ENCODE data around the gene PRKAR1B. TPM values are rescaled to one million over a fixed set of nuclear protein-coding genes. Genes with fewer than 3 reads are reported as not detected.
A peak's percentile ranks its signal among the peaks of the same experiment; 100 is the strongest.

Gene PRKAR1B
- total and polyA plus RNA-seq, 7 donors, result 9.5 to 26.6 (median 11.4) TPM

DNA sequence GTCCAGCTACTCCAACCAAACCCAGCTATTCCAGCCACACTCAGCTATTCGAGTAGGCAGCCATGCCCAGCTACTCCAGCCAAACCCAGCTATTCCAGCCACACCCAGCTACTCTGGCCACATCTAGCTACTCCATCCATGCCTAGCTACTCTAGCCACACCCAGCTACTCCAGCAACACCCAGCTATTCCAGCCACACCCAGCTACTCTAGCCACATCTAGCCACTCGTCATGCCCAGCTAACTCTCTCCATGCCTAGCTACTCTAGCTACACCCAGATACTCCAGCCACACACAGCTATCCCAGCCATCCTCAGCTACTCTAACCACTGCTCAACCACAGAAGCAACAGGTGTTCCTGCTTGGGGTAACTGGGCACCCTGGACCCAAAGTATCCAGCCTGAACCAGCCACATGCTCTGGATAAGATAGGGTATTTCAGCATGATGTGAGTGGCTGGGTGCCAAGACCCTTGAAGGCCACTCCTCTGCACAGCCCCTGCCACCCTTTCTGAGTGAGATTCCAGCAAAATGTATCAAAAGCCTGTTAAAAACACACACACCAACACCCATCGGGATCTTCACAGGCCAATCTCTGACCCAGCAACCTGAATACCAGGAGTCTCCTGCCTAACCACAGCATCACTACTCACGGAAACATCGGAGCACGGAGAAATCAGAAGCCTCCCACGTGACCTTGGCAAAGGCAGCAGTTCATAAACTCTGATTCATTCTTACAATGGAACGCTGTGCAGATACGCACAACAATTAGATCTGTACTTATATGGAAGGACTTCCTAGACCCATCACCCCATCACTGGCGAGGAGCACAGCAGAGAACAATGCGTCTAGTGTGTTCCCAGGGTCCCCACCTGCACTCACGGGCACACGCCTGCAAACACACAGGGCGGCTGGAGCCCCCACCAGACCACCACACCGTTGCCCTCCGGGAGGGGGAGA, 52.3 kb downstream of the PRKAR1B start:
- TF ChIP-seq POLR2AphosphoS5 (IDR thresholded peaks at IDR 0.05) (peak; percentile 55 to 93 (median 66)), EP300 (IDR thresholded peaks at IDR 0.05) (peak in 3 of 4 donors; percentile 96 to 100 (median 97))
- TF ChIP-seq, protein P1, sequence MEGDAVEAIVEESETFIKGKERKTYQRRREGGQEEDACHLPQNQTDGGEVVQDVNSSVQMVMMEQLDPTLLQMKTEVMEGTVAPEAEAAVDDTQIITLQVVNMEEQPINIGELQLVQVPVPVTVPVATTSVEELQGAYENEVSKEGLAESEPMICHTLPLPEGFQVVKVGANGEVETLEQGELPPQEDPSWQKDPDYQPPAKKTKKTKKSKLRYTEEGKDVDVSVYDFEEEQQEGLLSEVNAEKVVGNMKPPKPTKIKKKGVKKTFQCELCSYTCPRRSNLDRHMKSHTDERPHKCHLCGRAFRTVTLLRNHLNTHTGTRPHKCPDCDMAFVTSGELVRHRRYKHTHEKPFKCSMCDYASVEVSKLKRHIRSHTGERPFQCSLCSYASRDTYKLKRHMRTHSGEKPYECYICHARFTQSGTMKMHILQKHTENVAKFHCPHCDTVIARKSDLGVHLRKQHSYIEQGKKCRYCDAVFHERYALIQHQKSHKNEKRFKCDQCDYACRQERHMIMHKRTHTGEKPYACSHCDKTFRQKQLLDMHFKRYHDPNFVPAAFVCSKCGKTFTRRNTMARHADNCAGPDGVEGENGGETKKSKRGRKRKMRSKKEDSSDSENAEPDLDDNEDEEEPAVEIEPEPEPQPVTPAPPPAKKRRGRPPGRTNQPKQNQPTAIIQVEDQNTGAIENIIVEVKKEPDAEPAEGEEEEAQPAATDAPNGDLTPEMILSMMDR (IDR thresholded peaks at IDR 0.05), result no peak
- DNase-seq, result peak; percentile 93
- Histone ChIP-seq H3K9me3 (no peaks in the 10 kb centered on the region), H3K4me1 (peaks cover 0 to 16% (median 4%) of the 10 kb centered on the region in 4 donors), H3K27me3 (no peaks in the 10 kb centered on the region), H3K4me3 (no peak overlapping the region), H3K36me3 (peaks cover 0 to 5% (median 0%) of the 10 kb centered on the region in 4 donors), H3K27ac (peak overlapping the region; percentile 77 to 93 (median 78))
- intact Hi-C loops (cut with DNase I), result loop anchor here (5.0 kb wide), 1 partner anchor 38 kb away; no protein-coding TSS in a partner anchor
- 94 to 97% methylated on average over 16 of the region's 16 CpGs for WGBS, 2 donors

DNA sequence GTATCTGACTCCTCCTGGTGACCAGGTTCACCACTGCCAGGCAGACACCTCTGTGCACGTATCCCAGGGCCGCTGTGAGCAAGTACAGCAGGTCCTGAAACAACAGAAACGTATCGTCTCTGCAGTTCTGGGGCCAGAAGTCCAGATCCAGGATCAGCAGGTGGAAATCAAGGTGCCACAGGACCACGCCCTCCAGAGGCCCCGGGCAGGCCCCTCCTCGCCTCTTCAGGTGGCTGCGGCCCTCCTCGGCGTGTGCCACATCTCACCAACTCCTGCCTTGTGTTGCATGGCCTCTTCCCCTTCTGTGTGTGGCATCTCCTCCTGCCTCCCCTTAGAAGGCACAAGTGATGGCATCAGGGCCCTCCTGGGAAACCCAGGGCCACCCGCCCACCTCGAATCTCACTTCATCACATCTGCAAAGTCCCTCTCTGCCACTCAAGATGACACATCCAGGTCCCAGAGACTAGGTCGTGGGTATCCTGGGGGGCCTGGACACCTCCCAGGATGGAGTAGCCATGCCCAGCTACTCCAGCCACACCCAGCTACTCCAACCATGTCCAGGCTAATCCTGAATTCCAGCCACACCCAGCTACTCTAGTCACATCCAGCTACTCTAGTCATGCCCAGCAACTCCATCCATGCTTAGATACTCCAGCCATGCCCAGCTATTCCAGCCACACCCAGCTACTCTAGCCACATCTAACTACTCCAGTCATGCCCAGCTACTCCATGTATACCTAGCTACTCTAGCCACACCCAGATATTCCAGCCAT, 53.2 kb downstream of the PRKAR1B start:
- no peak overlapping the region for H3K4me3 ChIP-seq
- peak overlapping the region; percentile 77 to 93 (median 78) for H3K27ac ChIP-seq
- intact Hi-C loops (cut with DNase I), result loop anchor here (5.0 kb wide), 1 partner anchor 38 kb away; no protein-coding TSS in a partner anchor
- H3K4me1 ChIP-seq, result peaks cover 0 to 16% (median 5%) of the 10 kb centered on the region in 4 donors
- peak; percentile 45 for DNase-seq
- no peaks in the 10 kb centered on the region for H3K9me3 ChIP-seq
- 92 to 93% methylated on average over 13 of the region's 13 CpGs for WGBS, 2 donors
- H3K36me3 ChIP-seq, result peaks cover 0 to 5% (median 0%) of the 10 kb centered on the region in 4 donors
- H3K27me3 ChIP-seq, result no peaks in the 10 kb centered on the region
- TF ChIP-seq, protein P1 (IDR thresholded peaks at IDR 0.05), result no peak
- TF ChIP-seq POLR2A (IDR thresholded peaks at IDR 0.05) (no peak), POLR2AphosphoS5 (IDR thresholded peaks at IDR 0.05) (no peak)

DNA sequence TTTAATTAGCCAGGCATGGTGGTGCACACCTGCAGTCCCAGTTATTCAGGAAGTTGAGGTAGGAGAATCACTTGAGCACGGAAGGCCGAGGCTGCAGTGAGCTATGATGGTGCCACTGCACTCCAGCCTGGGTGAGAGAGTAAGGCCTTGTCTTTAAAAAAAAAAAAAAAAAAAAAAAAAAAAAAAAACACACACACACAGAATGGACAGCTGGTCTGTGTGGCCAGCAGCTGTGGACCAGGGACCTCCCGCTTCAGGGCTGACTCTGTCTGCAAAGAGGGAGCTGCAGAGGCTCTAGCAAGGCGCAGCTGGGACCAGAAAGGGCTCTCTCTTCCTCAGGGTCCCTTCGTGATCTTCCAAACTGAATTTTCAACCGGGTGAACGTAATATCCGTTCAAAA, 54.2 kb downstream of the PRKAR1B start:
- intact Hi-C loops (cut with DNase I), result loop anchor here (5.0 kb wide), 1 partner anchor 39 kb away; no protein-coding TSS in a partner anchor
- Histone ChIP-seq H3K9me3 (no peaks in the 10 kb centered on the region), H3K4me3 (no peak overlapping the region), H3K27me3 (no peaks in the 10 kb centered on the region), H3K36me3 (peaks cover 0 to 5% (median 0%) of the 10 kb centered on the region in 4 donors), H3K4me1 (peaks cover 0 to 26% (median 14%) of the 10 kb centered on the region in 4 donors), H3K27ac (peak overlapping the region in 3 of 4 donors; percentile 78 to 93 (median 79))
- TF ChIP-seq POLR2A (IDR thresholded peaks at IDR 0.05) (no peak), EP300 (IDR thresholded peaks at IDR 0.05) (no peak), POLR2AphosphoS5 (IDR thresholded peaks at IDR 0.05) (no peak)
- TF ChIP-seq, protein P1 (IDR thresholded peaks at IDR 0.05), result no peak
- peak; percentile 61 for DNase-seq
- 83 to 86% methylated on average over 8 of the region's 8 CpGs for WGBS, 2 donors

DNA sequence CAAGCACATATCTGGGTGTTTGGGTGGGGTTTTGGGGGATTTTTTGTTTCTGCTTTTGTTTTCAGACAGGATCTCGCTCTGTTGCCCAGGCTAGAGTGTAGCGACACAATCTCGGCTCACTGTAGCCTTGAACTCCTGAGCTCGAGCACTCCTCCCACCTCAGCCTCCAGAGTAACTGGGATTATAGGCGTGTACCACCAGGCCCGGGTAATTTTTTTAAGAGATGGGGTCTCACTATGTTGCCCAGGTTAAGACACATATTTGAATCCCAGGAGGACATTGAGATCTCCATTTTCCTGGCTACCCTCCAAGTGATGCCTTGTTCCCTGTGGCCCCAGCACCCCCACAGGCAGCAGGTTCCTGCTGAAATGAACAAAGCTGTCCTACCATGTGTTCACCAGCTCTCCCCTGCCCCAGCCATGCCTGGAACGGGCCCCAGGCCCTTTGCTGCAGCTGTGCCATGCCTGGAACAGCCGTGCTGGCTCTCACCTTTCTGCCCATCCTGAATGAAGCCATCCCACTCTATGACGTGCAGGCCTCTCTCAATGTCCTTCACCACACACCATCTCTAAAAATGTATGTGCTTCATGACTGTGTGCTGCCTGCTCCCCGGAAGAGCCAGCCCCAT, 55.6 kb downstream of the PRKAR1B start:
- peak; percentile 36 for DNase-seq
- no peak overlapping the region for H3K4me3 ChIP-seq
- WGBS, 2 donors, result 87 to 96% methylated on average over 10 of the region's 10 CpGs
- H3K9me3 ChIP-seq, result no peaks in the 10 kb centered on the region
- H3K27me3 ChIP-seq, result no peaks in the 10 kb centered on the region
- TF ChIP-seq POLR2A (IDR thresholded peaks at IDR 0.05) (no peak), POLR2AphosphoS5 (IDR thresholded peaks at IDR 0.05) (no peak)
- intact Hi-C loops (cut with DNase I), result loop anchor here (5.0 kb wide), 1 partner anchor 41 kb away; no protein-coding TSS in a partner anchor
- peaks cover 0 to 39% (median 24%) of the 10 kb centered on the region in 4 donors for H3K4me1 ChIP-seq
- H3K36me3 ChIP-seq, result peaks cover 0 to under 1% (median 0%) of the 10 kb centered on the region in 4 donors
- peak overlapping the region in 1 of 4 donors; percentile 93 for H3K27ac ChIP-seq

Data from sigmoid colon (tissue), 7 donors.